HG03196 (cell line): Measurements from ENCODE around the gene PML.
A peak's percentile ranks its signal among the peaks of the same experiment; 100 is the strongest.

ENCODE experiments used
- ATAC-seq: cut with Tn5 transposase; IDR thresholded peaks from one replicate; pipeline ENCODE4 v1.9.1; 2021; ENCODE audit not compliant: unreplicated experiment

Gene PML

DNA sequence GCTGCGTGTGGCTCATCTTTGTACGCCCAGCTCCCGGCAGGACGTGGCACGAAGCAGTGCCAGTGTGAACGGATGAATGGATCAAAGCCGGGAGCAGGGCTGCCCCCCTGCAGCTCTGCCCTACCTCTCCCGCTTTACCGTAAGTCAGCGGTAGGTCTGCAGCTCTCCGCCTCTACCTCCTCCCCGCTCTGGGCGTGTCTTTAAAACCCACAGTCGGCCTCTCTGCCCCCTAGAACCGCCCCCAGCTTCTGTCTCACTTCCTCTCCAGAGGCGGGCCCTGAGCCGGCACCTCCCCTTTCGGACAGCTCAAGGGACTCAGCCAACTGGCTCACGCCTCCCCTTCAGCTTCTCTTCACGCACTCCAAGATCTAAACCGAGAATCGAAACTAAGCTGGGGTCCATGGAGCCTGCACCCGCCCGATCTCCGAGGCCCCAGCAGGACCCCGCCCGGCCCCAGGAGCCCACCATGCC, at the start of gene PML:
TSS of gene PML (plus strand) at position 304 of the 471 bp plus-strand sequence. CDS start at position 401, 97 bp downstream.
- peak; percentile 62 for ATAC-seq

GRCh38 chr15:73945130-73945508, 49.4 kb upstream of the PML start:
- ATAC-seq = no peak

DNA sequence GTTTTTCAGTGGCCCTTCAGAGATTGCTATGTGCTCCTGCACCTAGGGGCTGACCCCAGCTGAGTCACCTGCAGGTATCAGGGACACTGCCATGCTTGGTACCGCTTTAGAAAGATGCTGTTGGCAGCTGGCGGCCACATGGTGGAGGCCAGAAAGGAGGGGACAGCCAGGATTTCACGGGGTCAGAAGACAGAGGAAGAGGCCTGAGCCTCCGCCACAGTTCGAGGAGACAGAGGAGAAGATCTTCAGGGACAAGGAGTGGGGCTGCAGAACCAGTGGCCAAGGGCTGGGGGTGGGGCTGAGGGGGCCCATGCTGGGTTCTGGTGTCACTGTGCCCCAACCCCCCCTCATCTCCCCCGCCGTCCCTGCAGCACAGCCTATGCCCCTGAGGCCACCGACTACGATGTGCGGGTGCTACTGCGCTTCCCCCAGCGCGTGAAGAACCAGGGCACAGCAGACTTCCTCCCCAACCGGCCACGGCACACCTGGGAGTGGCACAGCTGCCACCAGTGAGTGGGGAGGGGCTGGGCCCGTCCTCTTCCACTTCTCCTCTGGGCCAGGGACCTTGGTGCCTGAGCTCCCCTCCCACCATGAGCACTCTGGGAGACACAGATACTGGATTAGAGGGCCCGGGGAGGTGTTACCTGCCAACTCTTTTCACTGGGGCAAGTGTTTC, 48.3 kb upstream of the PML start:
- ATAC-seq = no peak

GRCh38 chr15:73946795-73947370, 47.6 kb upstream of the PML start:
- ATAC-seq = no peak

DNA sequence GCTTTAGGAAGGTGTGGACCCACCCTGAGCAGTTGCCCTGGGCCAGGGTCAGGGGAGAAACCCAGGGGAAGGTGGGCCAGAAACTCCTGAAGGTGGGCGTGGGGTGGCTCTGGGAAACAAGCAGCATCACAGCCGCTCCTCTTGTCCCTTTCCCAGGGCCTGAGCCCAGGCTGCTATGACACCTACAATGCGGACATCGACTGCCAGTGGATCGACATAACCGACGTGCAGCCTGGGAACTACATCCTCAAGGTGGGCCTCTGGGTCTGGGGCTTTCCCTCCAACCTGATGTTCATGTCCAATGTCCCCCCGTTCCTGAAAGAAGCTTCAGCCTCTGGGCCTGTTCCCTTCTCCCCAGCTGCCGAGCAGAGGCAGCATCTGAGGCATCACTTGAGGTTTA, 46.9 kb upstream of the PML start:
- no peak for ATAC-seq

GRCh38 chr15:73948396-73948795, 46.1 kb upstream of the PML start:
- no peak for ATAC-seq

DNA sequence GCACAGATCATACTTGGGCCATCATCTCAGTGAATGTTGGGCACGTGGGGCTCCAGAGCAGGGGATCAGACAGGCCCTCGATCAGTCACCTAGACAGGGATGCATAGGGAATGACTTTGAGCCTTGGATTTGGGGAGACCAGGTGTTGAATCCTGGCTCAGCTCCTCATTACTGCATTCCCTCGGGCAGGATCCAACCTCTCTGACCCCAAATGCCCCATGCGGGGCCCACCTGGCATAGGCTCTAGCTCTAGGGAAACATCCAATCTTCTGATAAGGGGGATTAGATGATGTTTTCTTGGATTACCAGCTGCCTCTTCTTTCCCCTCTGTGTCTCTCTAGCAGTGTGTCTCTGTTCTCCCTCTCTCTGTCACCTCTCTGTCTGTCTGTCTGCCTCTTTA, 45.5 kb upstream of the PML start:
- ATAC-seq = no peak

GRCh38 chr15:73949496-73949895, 45.0 kb upstream of the PML start:
- no peak for ATAC-seq

- no peak for ATAC-seq
These were observed 44.1 kb upstream of the PML start for GRCh38 chr15:73950479-73950830.

DNA sequence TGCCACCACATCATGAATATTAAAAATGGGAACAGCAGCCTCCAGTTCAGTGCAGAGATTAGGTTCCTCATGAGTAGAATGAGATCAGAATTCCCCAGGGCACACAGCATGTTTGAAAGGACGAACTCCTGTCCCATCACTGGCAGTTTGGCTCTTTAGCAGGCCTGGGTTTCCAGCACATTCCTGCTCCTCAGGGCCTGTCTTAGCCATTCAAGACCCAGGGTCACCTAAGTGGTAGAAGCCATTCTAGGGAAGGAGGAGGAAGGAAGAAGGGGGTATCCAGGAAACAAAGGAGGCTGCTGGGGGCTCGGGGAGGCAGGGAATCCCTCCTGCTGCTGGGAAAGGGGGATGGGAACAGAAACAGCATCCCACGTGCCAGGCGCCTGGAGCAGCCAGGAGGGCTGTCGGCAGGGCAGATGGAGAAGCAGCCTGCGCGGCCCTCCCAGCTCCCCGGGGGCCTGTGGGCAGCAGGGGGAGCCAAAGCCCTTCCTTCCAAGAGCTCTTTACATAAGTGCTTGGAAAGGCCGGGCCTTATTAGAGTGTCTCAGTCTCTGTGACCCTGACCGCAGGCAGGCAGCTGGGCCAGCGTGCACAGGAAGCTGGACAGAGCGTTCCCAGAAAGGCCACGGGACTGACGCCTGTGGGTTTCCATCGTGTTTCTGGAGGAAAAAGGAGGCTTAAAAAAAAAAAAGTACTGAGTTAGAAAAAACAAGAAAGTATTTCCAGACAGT, 43.5 kb upstream of the PML start:
- no peak for ATAC-seq

DNA sequence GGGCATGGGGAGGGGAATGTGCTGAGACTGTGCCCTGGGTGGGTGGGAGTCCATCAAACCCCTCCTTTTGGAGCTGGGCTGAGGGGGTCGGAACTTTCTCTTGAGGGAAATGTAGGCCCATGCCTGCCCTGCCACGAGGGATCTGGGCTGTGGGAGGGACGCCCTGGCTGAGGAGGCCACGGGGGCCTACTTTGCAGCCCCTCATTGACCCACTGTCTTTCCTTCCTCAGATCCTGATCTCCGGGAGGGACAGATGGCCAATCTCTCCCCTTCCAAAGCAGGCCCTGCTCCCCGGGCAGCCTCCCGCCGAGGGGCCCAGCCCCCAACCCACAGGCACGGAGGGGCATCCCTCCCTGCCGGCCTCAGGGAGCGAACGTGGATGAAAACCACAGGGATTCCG, 42.9 kb upstream of the PML start:
- ATAC-seq = no peak

- no peak for ATAC-seq
These were observed 42.2 kb upstream of the PML start for GRCh38 chr15:73952171-73952912.

- ATAC-seq = no peak
These were observed 41.4 kb upstream of the PML start for GRCh38 chr15:73952913-73953750.

DNA sequence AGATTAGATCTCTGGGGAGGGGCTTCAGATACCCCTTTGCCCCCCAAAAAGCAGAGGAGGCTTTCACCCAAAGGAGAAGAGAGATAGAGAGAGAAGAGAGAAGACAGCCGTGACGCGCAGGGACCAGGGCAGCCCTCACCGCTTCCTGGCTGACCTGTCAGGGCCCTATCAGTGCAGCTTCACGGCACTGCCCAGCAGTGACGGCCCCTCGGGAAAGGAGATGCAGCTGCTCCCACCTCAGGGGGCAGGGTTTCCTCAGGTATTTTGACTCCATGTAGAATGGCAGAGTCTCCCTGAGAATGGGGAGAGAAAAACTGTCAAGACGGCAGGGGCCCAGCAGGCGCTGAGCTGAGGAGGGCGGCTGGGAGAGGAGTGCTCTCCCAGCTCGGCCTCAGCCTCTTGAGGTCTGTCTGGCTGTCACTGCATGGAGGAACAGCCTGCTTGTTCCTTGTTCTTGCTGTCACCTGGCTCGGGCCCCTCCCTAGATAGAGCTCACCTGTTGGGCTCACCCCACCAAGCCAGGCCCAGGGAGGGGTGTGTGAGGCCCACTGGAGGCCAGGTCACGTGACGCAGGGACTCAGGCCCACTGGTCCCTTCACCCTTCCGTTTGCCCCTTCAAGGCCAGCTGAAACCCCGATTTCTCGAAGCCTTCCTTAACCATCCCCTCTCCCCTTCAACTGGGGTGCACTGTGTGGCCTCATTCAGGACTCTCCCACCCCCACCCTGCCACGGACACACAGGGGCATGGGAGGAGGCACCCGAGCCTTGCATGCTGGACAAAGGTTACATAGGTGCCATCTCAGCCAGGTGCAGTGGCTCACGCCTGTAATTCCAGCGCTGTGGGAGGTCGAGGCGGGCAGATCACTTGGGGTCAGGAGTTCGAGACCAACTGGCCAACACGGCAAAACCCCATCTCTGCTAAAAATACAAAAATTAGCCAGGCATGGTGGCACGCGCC, 40.0 kb upstream of the PML start:
- no peak for ATAC-seq

- ATAC-seq = no peak
These were observed 39.2 kb upstream of the PML start for GRCh38 chr15:73955326-73955725.

DNA sequence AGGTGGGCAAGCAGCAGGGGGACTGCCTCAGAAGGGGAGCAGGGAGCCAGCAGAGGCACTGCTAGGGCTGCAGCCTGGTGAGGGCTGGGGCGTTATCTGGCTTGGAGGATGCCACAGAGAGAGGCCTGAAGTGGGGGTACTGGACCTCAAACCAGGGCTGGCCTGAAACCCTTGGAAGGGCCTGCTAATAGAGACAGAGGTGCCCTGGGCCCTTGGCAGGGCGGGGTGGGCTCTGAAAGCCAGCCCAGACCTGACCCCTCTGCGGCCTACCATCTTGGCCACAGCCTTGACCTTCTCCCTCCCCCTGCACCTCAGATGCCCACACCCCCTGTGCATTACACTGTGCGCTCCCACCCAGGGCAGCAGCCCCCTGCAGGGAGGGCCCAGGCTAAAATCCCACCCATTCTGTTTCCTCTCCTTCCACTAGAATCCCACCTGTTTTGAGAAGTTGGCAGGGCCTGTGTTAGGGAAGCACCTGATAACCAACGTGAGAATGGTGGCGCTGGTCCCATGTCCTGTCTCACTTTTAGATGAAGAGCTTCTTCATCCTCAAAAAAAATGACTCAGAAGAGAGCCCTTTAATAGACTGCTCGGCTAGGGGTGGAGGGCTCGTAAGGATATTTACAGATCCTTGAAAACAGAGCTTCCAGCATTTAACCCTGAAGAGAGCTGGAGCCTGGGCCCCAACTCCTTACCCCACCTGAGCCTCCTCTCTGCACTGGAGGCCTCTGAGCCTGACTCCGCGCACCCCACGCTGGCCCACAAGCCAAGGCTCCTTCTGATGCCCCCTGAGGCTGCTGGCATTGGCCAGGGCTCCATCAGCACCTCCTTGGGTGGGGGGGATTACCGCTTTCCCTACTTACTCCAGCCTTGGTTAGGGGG, 38.4 kb upstream of the PML start:
- no peak for ATAC-seq

DNA sequence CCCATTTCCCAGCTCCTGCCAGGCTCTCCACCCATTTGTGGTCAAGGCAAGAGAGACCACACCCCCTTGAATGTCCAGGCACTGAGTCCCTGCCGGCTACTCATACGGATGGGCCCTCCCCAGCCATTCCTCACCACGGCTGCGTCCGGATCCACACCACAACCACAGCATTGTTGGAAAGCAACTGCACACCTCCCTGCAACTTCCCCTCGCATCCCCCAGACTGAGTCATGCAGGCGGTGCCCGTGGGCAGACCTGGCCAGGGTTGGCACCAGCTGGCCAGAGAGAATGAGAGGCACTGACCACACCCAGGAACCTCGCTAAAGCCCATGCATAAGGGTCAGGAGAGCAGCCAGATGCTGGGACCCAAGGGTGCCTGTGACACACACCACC, 37.8 kb upstream of the PML start:
- ATAC-seq = no peak

- no peak for ATAC-seq
These were observed 37.2 kb upstream of the PML start for GRCh38 chr15:73957276-73957675.

GRCh38 chr15:73957785-73958184, 36.7 kb upstream of the PML start:
- ATAC-seq = no peak
